Loucy (cell line): Measurements from ENCODE around the gene PHRF1.

Experiments
- CTCF ChIP-seq: fragments of 200-600 bp; sonication (generic); conservative IDR thresholded peaks from 2 replicates; pipeline ENCODE4 v1.5.1; 2014; ENCODE audit warnings: mild to moderate bottlenecking, antibody characterized with exemption, low read length
- EZH2phosphoT487 ChIP-seq: fragments of 200-600 bp; IDR thresholded peaks from 2 replicates; pipeline ENCODE4 v1.6.1; 2018; ENCODE audit warnings: antibody characterized with exemption, mild to moderate bottlenecking, moderate library complexity, borderline replicate concordance

DNA sequence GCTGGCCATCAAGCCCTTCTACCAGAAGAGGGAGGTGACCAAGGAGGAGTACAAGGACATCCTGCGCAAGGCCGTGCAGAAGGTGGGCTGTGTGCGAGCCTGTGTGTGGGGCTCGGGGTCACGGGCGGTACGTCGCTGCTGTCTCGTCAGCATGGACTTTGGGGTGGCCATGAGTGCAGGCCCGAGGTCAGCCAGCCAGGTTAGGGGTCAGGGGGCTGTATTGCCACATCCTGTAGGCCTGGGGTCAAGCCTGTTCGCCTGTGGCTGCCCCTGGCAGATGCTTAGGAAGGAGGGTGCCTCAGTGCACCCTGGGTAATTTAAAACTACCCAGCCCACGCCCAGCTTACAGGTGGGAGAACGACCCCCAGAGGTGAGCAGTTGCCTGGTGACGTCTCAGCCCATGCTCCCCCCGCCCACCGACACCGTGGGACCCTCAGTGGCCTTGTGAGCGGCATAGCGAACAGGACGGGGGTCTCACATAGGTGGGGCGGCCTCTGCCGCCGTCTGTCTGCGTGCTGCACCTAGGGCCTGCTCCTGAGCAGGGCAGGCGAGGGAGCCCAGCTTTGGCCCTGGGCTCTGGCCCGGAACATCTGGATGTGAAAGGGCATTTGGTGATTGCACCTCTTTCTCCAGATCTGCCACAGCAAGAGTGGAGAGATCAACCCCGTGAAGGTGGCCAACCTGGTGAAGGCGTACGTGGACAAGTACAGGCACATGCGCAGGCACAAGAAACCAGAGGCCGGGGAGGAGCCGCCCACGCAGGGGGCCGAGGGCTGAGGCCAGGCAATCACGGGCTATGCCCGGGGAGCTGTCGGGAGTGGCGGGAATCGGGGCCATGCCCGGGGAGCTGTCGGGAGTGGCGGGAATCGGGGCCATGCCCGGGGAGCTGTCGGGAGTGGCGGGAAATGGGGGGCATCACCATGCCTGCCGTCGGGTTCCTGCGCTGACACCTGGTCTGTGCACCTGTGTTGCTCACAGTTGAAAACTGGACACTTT, 35.0 kb downstream of the PHRF1 start:
- TF ChIP-seq CTCF (no peak), EZH2phosphoT487 (no peak)
